Adrenal gland (tissue), 12 donors: ENCODE data around the gene APH1B. TPM values are rescaled to one million over a fixed set of nuclear protein-coding genes. Genes with fewer than 3 reads are reported as not detected.

Experiments
- DNase-seq, 7 donors: peaks; one replicate each; pipeline ENCODE4 v3.0.0-alpha.2; 2019 to 2020
- H3K27ac ChIP-seq, 5 donors: fragments of 200-600 bp; sonication (generic) in 4 of 5; 1 replicate in 3 of 5; 2 replicates in 2 of 5; pipeline versions ENCODE4 v1.5.1 to v1.8.0; 2016 to 2020; ENCODE audit warnings: mild to moderate bottlenecking in 1 of 5
- H3K27me3 ChIP-seq: fragments of 200-600 bp; 2 replicates; pipeline ENCODE4 v1.8.0; 2021
- H3K36me3 ChIP-seq, 2 donors: fragments of 200-600 bp; replicated peaks in 1 of 2; 1 replicate in 1 of 2; 2 replicates in 1 of 2; pipeline versions ENCODE4 v1.5.1 to v1.8.0; 2018 to 2022
- H3K4me1 ChIP-seq, 2 donors: fragments of 200-600 bp; replicated peaks in 1 of 2; 1 replicate in 1 of 2; 2 replicates in 1 of 2; pipeline versions ENCODE4 v1.5.1 to v1.8.0; 2018 to 2021
- H3K4me3 ChIP-seq, 4 donors: fragments of 200-600 bp; sonication (generic) in 3 of 4; one replicate each; pipeline ENCODE4 v1.5.1; 2016 to 2018
- H3K9me3 ChIP-seq, 3 donors: fragments of 200-600 bp; sonication (generic) in 1 of 3; replicated peaks in 1 of 3; 1 replicate in 2 of 3; 2 replicates in 1 of 3; pipeline versions ENCODE4 v1.5.1 to v1.8.0; 2016 to 2021
- POLR2A ChIP-seq, 2 donors: fragments of 450-650 bp; IDR thresholded peaks; one replicate each; pipeline ENCODE4 v1.6.1; 2017; ENCODE audit warnings: antibody characterized with exemption in 2 of 2, mild to moderate bottlenecking in 2 of 2, moderate library complexity in 1 of 2
- WGBS, 4 donors: extraction: QIAGEN DNeasy Blood & Tissue Kit in 2 of 4; methylation state at CpG; one replicate each; pipeline versions ENCODE4 v1.1.5 to v1.1.7; 2013 to 2017; 5-methylcytosine and 5-hydroxymethylcytosine counted together
- intact Hi-C, 2 donors: fragments of 100-400 bp; cut with DNase I; formaldehyde crosslinking; loops; one replicate each; pipeline versions ENCODE4 v1.14.1 to v1.15.0; 2022 to 2023
- polyA plus RNA-seq, 3 donors: library from polyadenylated mRNA; stranded (reverse); fragments of 200-250 nt in 2 of 3; fragments of 350-450 nt in 1 of 3; fragmentation: Illumina TruSeq in 1 of 3; extraction: RNeasy Lipid Tissue Mini Kit (QIAGEN cat#74804) in 1 of 3; gene quantifications; one replicate each; pipeline ENCODE4 v1.2.3, GENCODE V29; 2013 to 2014
- total RNA-seq, 9 donors: library from RNA; depleted of rRNA in 4 of 9; stranded (reverse); fragments of >200 nt in 4 of 9; fragments of 120-200 nt in 1 of 9; fragmentation: NEBNext Ultra II Directional in 1 of 9; extraction: Animal tissue kit (Norgen Biotek cat#: 25700) in 1 of 9; gene quantifications; one replicate each; pipeline versions ENCODE4 v1.1.0 to v1.2.4, GENCODE V29; 2013 to 2023
- TF ChIP-seq, protein P1 (sequence below), 6 experiments: fragments of 450-650 bp in 4 of 6; fragments of 200-600 bp in 2 of 6; sonication (generic) in 1 of 6; IDR thresholded peaks; 1 replicate in 5 of 6; 2 replicates in 1 of 6; pipeline versions ENCODE4 v1.5.1 to v1.8.0; 2016 to 2021; ENCODE audit warnings: antibody characterized with exemption in 6 of 6, mild to moderate bottlenecking in 2 of 6, moderate library complexity in 1 of 6
- donor health status: healthy with polysubstance abuse.
- donor health status: Bipolar disorder and iron deficiency.
- donor health status: DM: yes; HTN: yes; CAD: no.
- donor health status: DM: no; HTN: no; CAD: no.
- donor health status: DM: no; HTN: no; CAD: no.
- donor health status: DM: yes; HTN: yes; CAD: no.

Gene APH1B
- total and polyA plus RNA-seq, 12 donors = 8.3 to 50.3 (median 23.1) TPM

DNA sequence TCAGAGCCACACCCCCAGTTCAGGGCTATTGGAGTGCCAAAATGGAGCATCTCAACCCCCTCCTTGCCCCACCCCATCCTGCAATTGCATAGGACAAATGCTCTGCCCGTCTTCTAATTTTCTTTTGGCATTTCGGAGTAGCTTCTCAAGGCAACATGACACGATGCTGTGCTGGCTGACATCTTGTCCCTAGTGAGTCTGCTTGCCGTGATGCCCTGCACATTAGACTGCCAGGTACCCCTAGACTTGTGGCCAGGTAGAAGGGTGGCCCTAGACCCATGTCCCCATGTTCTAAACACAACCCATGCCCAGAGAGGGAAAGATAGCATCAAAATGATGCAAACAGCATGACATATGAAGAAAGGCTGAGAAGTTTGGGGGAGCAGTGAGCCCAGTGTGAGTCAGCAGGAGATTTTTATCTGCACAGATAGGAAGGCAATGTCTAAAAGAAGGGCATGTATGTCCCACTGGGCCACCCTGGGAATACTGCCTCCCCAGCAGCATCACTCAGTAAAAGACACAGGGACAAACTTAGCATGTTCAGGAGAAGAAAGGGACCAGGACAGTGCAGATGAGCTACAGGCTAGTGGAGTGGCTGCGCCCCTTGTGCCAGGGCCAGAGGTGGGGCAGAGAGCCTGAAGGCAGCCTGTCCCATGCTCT lies 67.5 kb downstream of the APH1B start:
- Histone ChIP-seq H3K36me3 (no peaks in the 10 kb centered on the region), H3K4me1 (peaks cover 10 to 18% of the 10 kb centered on the region in 2 donors), H3K4me3 (no peak overlapping the region), H3K9me3 (no peaks in the 10 kb centered on the region), H3K27me3 (no peaks in the 10 kb centered on the region), H3K27ac (no peak overlapping the region)
- intact Hi-C loops = no loop called here
- WGBS, 4 donors = 84 to 89% (median 86%) methylated on average over 4 to 5 of the region's 5 CpGs
- TF ChIP-seq, protein P1, sequence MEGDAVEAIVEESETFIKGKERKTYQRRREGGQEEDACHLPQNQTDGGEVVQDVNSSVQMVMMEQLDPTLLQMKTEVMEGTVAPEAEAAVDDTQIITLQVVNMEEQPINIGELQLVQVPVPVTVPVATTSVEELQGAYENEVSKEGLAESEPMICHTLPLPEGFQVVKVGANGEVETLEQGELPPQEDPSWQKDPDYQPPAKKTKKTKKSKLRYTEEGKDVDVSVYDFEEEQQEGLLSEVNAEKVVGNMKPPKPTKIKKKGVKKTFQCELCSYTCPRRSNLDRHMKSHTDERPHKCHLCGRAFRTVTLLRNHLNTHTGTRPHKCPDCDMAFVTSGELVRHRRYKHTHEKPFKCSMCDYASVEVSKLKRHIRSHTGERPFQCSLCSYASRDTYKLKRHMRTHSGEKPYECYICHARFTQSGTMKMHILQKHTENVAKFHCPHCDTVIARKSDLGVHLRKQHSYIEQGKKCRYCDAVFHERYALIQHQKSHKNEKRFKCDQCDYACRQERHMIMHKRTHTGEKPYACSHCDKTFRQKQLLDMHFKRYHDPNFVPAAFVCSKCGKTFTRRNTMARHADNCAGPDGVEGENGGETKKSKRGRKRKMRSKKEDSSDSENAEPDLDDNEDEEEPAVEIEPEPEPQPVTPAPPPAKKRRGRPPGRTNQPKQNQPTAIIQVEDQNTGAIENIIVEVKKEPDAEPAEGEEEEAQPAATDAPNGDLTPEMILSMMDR (IDR thresholded peaks at IDR 0.05) = no peak
- TF ChIP-seq POLR2A (IDR thresholded peaks at IDR 0.05) = no peak
- no peak for DNase-seq

DNA sequence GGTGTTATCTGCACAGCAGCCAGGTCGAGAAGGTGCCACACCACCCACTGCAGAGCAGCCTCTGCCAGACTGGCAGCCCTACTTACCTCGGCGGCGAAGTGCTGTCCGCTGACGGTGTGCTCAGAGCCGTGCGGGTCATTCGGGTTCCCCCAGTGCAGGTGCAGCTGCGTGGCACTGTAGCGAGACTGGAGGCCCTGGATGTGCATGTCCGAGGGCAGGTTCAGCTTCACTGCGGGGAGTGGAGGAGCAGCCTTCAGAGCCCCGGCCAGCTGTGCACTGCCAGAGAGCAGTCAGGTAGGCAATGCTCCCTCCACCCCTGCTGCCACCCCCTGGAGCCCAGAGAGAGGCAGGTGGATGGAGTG lies 68.0 kb downstream of the APH1B start:
- TF ChIP-seq, protein P1 (IDR thresholded peaks at IDR 0.05) = no peak
- TF ChIP-seq POLR2A (IDR thresholded peaks at IDR 0.05) = no peak
- no peaks in the 10 kb centered on the region for H3K27me3 ChIP-seq

DNA sequence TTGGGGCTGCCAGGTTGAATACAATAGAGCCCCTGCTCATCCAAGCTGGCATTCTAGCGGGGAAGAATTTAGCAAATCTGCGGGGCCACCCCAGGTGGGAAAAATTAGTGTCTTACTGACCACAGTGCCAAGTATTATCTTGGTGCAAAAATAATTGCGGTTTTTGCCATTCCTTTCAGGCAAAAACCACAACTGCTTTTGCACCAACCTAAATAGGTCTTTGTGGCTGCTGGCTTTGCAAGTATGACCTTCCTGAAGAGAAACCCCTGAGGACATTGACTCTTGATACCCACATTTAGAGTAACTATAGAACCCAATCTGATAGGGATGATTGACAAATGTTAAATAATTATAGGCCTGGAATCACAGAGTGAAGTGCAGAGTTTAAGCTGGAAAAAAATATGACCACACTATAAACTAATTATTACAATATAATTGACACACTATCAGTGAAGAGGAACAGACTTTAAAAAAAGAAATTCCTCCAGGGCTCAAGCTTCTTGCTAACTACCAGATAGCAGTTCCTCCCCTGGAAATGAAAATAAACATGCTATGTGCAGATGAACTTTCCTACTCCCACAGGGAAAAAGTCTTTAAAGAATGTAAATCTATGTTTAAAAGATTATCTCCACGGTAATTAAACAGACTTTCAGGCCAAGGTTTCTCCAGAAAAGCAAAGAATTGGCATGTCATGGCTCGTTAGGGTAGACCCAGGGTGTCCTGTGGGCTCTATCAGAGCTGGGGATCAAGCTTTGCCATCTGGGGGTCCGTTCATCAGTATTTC lies 69.9 kb downstream of the APH1B start:
- no peaks in the 10 kb centered on the region for H3K9me3 ChIP-seq
- peaks cover 10 to 18% of the 10 kb centered on the region in 2 donors for H3K4me1 ChIP-seq
- intact Hi-C loops = no loop called here
- DNase-seq = no peak
- no peak overlapping the region for H3K4me3 ChIP-seq
- H3K27me3 ChIP-seq = no peaks in the 10 kb centered on the region
- H3K36me3 ChIP-seq = no peaks in the 10 kb centered on the region
- WGBS, 4 donors = 79 to 83% (median 80%) methylated on average over 6 of the region's 6 CpGs
- H3K27ac ChIP-seq = no peak overlapping the region
- TF ChIP-seq, protein P1 (IDR thresholded peaks at IDR 0.05) = no peak
- no peak for TF ChIP-seq POLR2A (IDR thresholded peaks at IDR 0.05)

More for the DNA sequence above, 68.0 kb downstream of the APH1B start:
- no peaks in the 10 kb centered on the region for H3K36me3 ChIP-seq
- 87 to 92% (median 89%) methylated on average over 9 to 14 of the region's 14 CpGs for WGBS, 4 donors
- intact Hi-C loops = no loop called here
- H3K9me3 ChIP-seq = no peaks in the 10 kb centered on the region
- H3K4me3 ChIP-seq = no peak overlapping the region
- H3K27ac ChIP-seq = no peak overlapping the region
- no peak for DNase-seq
- peaks cover 10 to 18% of the 10 kb centered on the region in 2 donors for H3K4me1 ChIP-seq

DNA sequence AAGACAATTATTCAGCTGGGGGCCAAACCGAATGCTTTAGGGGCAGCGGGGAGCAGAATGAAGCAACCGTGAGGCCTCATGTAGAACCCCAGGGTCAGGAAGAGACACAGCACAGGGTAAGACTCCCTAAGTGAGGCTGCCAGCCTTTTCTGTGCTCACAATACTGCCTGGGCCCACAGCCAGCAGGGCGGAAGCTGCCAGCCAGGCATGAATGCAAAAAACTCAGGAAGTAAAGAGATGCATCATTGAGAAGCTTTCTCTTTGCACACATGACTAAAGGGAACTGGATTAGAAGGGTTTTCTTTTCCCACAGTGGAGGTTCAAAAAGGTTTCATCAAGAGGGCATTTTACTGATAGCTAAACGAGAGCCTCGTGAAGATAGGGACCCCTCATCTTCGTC lies 71.0 kb downstream of the APH1B start:
- no peaks in the 10 kb centered on the region for H3K9me3 ChIP-seq
- no peaks in the 10 kb centered on the region for H3K27me3 ChIP-seq
- no peaks in the 10 kb centered on the region for H3K36me3 ChIP-seq
- DNase-seq = peak; percentile 61 to 85 (median 75)
- H3K4me1 ChIP-seq = peaks cover 10 to 18% of the 10 kb centered on the region in 2 donors
- no peak overlapping the region for H3K4me3 ChIP-seq
- WGBS, 4 donors = 39 to 50% (median 46%) methylated on average over 7 of the region's 7 CpGs
- intact Hi-C loops = no loop called here
- TF ChIP-seq, protein P1 (IDR thresholded peaks at IDR 0.05) = no peak
- TF ChIP-seq POLR2A (IDR thresholded peaks at IDR 0.05) = no peak
- peak overlapping the region in 4 of 5 donors; percentile 13 to 39 (median 26) for H3K27ac ChIP-seq
